GM11168 (cell line): ENCODE data around the gene SPATC1L.

Source experiments
- in situ Hi-C: fragments of 300-500 bp; cut with MboI; formaldehyde crosslinking; loops from one replicate; pipeline ENCODE4 v1.12.0; 2022; ENCODE audit warnings: low sequenced_read_pairs; ENCODE audit not compliant: unreplicated experiment

Gene SPATC1L

DNA sequence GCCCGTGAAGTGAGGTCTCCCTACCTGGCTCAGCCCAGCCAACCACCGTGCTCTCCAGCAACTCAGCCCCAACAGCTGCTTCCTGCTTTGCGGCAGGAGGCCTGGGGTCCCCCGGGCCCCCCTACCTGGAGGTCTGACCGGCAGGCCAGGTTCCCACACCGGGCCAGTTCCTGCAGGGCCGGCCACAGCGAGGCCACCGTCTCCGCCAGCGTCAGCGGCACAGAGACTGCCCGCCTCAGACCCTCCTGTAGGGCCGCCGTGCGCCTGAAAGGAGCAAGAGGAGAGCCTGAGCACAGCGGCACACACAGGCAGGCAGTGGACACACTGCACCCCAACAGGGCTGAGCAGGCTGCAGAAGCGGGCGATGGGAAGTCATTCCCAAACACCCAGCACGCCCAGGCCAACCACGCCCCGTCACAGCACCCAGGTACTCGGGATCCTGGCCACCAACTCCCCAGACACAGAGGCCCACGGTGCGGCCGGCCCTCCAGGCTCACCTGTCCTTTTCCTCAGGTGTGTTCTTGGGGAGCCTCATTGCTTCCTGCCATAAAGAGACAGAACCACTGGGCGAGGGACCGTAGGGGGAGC lies 45.8 kb downstream of the SPATC1L start:
- in situ Hi-C loops, result no loop called here

DNA sequence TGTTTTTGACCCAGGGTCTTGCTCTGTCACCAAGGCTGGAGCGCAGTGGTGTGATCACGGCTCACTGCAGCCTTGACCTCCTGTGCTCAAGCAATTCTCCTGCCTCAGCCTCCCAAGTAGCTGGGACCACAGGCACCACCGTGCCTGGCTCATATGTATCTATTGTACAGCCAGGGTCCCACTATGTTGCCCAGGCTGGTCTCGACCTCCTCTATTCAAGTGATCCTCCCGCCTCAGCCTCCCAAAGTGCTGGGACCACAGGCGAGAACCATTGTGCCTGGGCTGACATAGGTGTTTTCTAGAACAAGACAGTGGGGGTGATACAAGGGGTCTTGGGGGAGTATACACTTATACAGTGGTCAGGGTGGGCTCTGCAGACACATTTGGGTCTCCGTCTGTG lies 46.4 kb downstream of the SPATC1L start:
- in situ Hi-C loops, result no loop called here

DNA sequence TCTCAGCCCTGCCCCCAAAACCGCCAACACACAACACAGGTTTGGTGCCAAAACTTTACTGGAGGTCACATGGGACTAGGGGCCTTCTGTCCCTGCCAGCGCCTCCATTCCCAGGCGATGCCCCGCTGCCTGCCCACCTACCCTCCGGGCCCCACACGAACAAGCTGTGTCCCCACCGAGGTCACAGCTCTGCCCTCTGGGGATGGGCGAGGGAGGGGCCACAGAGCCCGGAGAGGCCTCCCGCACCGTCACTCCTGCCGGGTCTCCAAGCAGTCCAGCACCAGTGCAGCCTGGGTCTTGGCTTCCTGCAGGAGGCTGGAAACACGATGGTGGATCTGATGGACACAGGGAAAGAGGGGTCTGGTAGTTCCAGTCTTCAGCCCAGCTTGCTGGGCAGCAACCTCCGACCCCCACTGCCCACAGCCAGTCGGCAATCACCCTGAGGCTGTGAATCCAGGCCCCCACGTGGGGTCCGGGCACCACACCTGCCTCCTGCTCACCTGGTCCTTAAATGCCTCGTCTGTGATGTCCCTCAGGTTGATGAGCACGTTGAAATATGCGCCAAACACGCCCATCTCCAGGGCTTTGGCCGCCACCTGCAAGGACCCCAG lies 47.4 kb downstream of the SPATC1L start:
- in situ Hi-C loops, result no loop called here

DNA sequence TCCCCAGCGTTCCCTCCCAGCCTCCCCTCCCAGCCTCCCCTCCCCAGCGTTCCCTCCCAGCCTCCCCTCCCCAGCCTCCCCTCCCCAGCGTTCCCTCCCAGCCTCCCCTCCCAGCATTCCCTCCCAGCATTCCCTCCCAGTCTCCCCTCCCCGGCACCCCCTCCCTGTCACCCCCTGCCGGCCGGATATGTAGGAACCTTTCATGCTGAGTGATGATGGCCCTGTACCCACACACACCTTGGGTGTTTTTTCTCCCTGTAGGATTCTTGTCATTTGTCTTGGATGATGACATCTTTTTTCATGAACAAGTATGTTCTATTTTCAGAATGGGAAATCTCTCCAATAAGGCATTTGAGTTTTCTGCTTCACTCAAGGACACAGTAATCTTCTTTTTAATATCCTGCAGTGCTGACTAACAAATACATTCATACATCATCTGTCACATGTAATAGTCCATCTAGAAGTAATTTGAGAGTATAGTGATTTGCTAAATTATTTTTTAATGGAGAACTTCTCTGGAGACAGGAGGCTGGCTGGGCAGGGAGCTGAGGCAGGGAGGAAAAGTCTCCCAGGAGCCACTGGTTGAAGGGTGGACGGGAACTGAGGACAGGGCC lies 48.4 kb downstream of the SPATC1L start:
- in situ Hi-C loops, result no loop called here

DNA sequence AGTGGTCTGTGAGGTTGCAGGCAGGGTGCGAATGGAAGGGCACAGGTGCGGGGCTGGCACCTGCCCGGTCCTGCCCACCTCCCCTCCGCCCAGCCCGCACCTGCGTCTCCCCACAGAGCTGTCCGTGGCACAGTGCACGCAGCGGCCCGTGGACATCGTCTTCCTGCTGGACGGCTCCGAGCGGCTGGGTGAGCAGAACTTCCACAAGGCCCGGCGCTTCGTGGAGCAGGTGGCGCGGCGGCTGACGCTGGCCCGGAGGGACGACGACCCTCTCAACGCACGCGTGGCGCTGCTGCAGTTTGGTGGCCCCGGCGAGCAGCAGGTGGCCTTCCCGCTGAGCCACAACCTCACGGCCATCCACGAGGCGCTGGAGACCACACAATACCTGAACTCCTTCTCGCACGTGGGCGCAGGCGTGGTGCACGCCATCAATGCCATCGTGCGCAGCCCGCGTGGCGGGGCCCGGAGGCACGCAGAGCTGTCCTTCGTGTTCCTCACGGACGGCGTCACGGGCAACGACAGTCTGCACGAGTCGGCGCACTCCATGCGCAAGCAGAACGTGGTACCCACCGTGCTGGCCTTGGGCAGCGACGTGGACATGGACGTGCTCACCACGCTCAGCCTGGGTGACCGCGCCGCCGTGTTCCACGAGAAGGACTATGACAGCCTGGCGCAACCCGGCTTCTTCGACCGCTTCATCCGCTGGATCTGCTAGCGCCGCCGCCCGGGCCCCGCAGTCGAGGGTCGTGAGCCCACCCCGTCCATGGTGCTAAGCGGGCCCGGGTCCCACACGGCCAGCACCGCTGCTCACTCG lies 52.2 kb downstream of the SPATC1L start:
- in situ Hi-C loops, result no loop called here

DNA sequence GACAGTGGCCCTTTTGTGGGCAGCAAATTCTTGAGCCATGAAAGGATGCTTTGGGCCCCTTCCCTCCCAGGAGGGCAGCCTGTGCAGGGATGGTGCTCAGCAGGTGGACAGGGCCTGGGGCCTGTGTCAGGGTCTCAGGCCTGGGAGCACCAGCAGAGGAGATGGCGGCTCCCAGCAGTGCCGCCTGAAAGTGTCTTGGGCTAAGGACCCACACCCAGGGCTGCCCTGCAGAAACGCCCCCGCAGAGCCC lies 52.7 kb downstream of the SPATC1L start:
- in situ Hi-C loops, result no loop called here

DNA sequence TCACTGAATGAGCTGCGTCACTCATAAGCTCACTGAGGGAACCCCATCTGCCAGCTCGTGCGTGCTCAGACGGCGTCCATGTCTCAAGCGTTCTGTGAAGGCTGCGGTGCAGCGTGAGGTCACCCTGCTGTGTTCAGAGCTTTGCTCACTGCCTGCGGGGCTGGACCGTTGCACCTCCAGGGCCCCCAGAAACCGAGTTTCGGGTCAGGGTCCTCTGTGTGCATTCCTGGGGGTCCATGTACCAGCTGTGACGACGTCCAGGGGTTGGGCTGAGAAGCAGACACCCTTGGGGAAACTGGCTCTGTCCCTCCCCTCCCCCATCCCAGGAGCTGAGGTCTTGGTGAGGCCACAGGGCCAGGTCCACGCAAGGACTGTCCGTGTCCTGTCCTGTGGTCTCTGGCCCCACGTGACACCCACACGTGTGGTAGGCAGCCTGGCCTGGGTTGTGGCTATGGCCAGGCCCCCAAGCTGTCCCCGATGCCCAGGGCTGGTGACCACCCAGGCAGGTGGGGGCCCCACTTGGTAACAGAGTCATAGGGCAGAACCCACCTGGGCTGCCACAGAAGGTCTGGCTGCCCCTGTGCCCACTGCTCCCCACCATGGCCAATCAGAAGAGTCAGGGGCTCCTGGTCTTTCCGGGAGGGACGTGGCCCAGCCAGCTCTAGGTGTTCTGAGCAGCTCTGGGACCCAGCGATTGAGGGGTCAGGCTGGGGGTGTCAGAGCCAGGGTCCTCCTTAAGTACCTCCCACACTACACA lies 53.2 kb downstream of the SPATC1L start:
- in situ Hi-C loops, result no loop called here

DNA sequence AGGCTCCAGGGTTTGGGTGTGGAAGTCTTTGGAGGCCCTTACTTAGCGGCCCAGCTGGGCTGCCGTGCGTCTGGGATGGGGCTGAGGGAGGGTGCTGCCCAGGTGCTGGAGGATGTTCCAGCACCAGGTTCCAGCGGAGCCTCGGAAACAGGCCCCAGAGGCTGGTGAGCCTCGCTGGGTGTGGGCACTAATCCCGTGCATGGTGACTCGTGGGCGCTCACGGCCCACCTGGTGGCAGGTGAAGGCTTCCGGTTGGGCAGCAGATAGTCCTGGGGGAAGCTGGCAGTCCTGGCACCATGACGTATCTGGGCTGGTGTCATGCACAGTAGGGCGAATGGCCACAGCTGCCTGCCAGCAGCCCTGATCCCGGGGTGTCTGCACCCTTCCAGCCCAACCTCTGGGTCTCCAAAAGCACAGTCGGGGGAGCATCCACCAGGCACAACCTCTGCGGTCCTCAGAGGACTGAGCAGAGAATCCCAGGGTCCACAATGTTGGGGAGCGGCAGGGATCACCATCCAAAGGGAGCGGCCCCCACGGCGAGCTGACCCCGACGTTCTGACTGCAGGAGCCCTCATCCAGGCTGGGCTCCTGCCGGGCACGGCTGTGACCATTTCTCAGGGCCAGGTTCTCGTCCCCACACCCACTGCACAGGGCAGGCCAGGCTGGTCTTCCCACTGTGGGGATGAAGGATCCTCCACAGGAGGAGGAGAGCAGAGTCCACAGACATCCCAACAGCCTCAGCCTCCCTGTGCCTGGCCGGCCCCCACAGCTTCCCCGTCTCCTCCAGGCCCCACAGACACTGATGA lies 54.2 kb downstream of the SPATC1L start:
- in situ Hi-C loops, result no loop called here

DNA sequence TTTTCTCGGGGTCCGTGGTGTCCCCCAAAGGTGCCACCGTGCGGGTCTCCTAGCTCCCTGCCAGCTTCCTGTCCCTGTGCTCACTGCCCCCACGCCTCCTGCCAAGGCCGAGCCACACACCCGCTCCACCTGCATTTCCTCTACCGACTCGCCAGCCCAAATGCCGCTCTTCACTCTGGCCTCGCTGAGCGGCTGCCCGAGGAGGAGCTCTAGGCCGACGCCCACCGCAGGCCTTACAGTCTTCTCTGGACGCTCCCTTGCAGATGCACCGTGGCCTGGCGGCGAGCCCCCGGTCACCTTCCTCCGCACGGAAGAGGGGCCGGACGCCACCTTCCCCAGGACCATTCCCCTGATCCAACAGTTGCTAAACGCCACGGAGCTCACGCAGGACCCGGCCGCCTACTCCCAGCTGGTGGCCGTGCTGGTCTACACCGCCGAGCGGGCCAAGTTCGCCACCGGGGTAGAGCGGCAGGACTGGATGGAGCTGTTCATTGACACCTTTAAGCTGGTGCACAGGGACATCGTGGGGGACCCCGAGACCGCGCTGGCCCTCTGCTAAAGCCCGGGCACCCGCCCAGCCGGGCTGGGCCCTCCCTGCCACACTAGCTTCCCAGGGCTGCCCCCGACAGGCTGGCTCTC lies 55.2 kb downstream of the SPATC1L start:
- in situ Hi-C loops, result no loop called here

DNA sequence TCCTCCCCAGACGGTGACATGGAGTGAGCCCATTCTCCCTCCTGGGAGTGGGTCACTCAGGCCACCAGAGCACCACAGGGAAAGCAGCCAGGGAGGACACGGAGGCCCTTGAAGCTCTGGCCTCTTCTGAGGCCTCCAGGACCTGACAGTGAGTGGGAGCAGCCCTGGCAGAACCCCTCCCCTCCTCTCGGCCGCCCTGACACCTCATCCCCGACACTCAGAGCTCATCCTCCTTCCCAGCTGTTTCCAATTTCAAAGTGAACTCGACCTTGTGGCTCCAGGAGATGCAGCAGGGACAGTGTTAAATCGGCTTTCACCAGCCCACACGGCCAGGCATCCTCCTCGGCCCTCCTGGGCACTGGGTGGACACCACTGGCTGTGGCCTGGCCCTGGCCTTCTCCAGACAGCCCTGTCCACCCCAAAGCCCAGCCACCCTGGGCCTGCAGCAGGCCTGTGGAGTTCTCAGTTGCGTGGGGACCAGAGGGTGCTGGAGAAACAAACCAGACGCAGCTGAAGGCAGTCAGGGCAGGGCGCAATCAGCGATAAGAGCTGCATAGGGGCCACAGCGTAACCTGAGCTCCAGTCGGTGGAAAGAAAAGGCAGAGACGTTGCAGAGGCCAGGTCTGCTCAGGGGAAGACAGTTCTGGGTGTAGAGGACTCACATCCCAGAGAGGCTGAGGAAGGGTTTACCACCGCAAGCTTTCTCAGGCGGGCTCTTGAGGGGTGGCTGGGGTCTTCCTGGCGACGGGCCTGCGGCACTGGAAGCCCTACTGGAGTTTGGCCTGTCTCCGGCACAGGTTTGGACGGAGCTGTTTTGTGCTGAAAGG lies 55.9 kb downstream of the SPATC1L start:
- in situ Hi-C loops, result no loop called here

DNA sequence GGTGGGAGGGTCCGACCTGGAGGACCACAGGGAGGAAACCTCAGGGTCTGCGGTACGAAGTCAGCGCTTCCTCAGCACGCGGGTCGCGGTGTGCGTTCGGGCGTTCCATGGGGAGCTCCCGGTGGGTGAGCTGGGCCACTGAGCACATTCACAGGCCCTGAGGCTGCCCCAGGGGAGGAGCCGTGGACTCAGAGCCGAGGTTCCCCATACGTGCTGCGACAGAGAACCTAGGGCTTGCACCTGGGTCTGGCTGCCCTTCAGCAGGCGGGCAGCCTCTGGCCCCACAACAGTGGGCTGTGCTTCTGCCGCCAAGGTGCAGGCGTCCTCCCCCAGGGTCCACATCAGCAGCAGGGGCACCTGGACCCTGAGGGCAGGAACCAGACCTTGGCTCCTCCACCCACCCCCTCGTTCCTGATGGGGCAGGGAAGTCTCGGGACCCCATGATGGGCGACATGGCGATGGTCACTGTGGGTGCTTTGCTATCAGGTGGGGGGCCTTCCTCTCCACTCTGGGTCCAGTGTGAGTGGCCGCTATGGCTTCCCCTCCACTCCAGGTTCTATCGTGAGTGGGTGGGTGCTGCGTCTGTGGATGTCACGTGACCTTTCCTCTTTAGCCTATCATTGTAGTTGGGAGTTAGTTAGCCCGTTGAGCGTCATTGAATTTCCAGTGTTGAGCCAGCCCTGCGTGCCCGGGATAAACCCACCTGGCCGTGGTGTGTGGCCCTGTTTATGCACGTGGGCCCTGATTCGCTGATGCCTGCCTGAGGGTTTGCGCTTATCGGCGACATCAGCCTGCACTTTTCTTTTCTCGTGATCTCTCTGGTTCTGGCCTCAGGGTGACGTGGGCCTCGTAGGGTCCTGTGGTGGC lies 56.8 kb downstream of the SPATC1L start:
- in situ Hi-C loops, result no loop called here

DNA sequence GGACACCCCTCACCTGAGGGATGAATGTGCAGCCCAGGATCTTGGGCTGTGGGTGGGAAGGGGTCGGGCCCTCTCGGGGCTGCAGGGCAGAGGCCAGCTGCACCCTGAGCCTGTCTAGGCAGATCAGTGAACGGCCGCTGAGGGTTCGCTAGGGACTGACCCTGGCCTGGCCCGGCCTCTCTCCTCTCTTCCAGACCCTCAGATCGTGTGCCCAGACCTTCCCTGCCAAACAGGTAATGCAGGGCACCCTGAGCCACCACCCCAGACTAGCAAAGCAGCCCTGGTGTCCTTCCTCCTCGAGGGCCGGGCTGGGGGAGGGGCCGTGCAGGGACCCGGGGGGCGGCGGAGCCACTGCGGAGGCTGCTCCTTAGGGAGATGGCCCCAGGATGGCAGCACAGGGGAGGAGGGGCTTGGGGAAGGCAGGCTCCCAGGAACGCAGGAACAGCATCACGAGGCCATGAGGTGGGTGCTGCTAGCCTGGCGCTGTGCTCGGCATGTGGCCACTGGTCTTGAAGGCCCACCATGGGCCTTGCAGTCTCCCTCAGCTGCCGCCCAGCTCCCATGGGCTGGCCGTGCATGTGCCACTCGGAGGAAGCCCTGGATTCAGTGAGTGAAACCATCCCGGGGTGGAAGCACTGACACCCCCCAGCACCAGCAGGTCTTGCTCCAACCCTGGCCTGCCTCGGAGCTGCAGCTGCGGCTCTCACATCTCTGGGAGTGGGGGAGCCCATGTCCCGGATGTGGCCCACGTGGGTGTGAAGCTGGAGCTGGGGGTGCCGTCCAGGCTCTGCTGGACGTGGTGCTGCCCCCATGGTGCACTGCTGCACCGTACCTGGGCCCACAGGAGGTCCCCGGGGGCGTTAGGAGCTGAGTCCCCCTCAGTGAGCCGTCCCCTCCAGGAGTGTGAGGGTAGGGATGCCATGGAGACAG lies 57.7 kb downstream of the SPATC1L start:
- in situ Hi-C loops, result no loop called here

DNA sequence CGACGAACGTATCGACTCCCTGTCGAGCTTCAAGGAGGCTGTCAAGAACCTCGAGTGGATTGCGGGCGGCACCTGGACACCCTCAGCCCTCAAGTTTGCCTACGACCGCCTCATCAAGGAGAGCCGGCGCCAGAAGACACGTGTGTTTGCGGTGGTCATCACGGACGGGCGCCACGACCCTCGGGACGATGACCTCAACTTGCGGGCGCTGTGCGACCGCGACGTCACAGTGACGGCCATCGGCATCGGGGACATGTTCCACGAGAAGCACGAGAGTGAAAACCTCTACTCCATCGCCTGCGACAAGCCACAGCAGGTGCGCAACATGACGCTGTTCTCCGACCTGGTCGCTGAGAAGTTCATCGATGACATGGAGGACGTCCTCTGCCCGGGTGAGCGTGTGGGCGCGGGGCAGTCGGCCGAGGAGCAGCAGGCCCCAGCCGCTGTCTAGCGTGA lies 58.4 kb downstream of the SPATC1L start:
- in situ Hi-C loops, result no loop called here

DNA sequence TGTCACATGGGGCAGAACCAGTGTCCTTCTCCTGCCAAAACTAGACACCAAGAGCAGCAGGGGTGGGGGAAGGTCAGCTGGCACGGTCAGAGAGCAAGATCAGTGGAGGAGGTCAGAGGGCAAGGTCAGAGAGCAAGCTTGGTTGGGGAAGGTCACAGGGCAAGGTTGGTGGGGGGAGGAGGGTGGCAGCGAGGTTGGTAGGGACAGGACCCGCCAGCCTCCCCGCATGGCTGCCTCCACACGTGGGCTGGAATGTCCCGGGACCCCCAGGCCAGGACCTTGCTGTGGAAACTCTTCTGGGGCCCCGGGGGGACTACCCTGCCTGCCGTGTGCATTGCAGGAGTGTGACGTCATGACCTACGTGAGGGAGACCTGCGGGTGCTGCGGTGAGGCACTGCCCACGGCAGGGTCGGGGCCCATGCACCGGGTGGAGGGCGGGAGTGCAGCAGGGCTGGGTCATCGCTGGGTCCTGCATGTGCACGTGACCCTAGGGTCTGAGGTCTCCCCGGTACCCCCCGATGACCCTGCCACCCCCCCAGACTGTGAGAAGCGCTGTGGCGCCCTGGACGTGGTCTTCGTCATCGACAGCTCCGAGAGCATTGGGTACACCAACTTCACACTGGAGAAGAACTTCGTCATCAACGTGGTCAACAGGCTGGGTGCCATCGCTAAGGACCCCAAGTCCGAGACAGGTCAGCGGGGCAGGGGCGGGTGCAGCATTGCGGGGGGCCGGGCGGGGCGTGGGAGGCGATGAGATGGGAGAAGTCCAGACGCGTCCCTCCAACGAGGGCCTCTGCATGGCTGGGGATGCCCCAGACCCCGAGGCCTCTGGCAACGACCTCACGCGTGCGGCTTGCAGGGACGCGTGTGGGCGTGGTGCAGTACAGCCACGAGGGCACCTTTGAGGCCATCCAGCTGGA lies 59.1 kb downstream of the SPATC1L start:
- in situ Hi-C loops, result no loop called here

DNA sequence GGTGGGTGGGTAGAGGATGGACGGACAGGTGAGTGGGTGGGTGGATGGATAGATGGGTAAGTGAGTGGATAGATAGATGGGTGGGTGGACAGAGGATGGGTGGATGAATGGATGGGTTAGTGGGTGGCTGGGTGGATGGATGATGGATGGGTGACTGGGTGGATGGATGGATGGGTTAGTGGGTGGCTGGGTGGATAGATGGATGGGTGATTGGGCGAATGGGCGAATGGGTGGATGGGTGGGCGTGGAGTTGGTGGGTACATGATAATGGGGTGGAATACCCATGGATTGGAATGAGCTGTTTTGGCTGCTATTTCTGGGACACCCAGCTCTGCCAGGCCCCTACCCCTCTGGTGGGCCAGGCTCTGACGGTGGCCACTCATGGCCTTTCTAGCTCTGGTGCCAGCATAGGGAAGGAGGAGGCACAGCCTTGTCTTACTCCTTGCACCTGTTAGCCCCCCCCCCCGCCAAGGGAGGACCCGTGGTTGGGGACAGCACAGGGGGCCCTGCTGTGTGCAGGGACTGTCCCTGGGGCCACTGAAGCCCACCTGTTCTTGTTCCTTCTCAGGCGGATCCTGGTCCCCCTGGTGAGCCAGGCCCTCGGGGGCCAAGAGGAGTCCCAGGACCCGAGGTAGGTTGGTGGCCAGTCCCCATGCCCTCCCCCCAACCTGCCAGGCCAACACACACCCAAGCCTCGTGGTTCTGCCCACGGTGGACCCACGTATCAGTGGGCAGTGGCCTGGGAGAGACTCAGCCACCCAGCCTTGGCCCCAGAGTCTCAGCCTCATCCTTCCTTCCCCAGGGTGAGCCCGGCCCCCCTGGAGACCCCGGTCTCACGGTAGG lies 60.0 kb downstream of the SPATC1L start:
- in situ Hi-C loops, result no loop called here
